Tibial nerve (tissue), 4 donors: ENCODE data around the gene NOXO1.

ENCODE experiments used
- EP300 ChIP-seq, 2 donors: sonication (generic); formaldehyde crosslinking; IDR thresholded peaks; one replicate each; pipeline ENCODE4 v1.6.1; 2017; ENCODE audit warnings: antibody characterized with exemption in 2 of 2, mild to moderate bottlenecking in 1 of 2
- POLR2A ChIP-seq, 2 donors: fragments of 450-650 bp; IDR thresholded peaks; one replicate each; pipeline ENCODE4 v1.6.1; 2017; ENCODE audit warnings: antibody characterized with exemption in 2 of 2, mild to moderate bottlenecking in 2 of 2, moderate library complexity in 2 of 2
- TF ChIP-seq, protein P1 (sequence below), 5 experiments: fragments of 200-600 bp in 3 of 5; fragments of 450-650 bp in 2 of 5; sonication (generic) in 3 of 5; IDR thresholded peaks; one replicate each; pipeline ENCODE4 v1.5.1; 2016 to 2019; ENCODE audit warnings: antibody characterized with exemption in 5 of 5, mild to moderate bottlenecking in 3 of 5, moderate library complexity in 2 of 5

DNA sequence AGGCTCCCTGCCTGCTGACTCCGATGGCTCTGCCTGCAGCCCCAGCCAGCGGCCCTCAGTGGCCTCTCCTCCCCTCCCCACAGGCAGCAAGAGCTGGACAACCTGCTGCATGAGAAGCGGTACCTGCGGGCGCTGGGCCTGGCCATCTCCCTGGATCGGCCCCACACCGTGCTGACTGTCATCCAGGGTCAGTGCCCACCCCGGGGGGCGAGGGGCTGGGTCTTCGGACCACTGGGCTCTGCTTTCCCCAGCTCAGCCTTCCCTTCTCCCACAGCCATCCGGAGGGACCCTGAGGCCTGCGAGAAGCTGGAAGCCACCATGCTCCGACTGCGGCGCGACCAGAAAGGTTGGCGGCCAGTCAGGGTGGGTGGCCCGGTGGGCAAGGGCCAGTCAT is 3.4 kb downstream of the NOXO1 start:
- TF ChIP-seq, protein P1, sequence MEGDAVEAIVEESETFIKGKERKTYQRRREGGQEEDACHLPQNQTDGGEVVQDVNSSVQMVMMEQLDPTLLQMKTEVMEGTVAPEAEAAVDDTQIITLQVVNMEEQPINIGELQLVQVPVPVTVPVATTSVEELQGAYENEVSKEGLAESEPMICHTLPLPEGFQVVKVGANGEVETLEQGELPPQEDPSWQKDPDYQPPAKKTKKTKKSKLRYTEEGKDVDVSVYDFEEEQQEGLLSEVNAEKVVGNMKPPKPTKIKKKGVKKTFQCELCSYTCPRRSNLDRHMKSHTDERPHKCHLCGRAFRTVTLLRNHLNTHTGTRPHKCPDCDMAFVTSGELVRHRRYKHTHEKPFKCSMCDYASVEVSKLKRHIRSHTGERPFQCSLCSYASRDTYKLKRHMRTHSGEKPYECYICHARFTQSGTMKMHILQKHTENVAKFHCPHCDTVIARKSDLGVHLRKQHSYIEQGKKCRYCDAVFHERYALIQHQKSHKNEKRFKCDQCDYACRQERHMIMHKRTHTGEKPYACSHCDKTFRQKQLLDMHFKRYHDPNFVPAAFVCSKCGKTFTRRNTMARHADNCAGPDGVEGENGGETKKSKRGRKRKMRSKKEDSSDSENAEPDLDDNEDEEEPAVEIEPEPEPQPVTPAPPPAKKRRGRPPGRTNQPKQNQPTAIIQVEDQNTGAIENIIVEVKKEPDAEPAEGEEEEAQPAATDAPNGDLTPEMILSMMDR (IDR thresholded peaks at IDR 0.05), result no peak
- TF ChIP-seq POLR2A (IDR thresholded peaks at IDR 0.05) (no peak), EP300 (IDR thresholded peaks at IDR 0.05) (no peak)
